ENCODE results near the gene TMCO4. TPM values are rescaled to one million over a fixed set of nuclear protein-coding genes. Genes with fewer than 3 reads are reported as not detected.
A peak's percentile ranks its signal among the peaks of the same experiment; 100 is the strongest.

The TMCO4 gene
- total RNA-seq, 1 experiment from 2014 or later = 19.7 TPM

GRCh38 chr1:19759740-19760089, 40.0 kb downstream of the TMCO4 start:
- Histone ChIP-seq H3K9ac (ENCODE audit: low read length) (no peak overlapping the region), H3F3A (ENCODE audit: low read length, unreplicated experiment) (no peaks in the 10 kb centered on the region), H4K20me1 (ENCODE audit: low read length) (no peaks in the 10 kb centered on the region), H3K36me3 (ENCODE audit: low read depth, low read length) (no peaks in the 10 kb centered on the region), H3K4me2 (ENCODE audit: low read length) (no peak overlapping the region), H3K9me2 (replicated peaks; ENCODE audit: low read length) (no peaks in the 10 kb centered on the region), H3K4me1 (ENCODE audit: insufficient read depth, low read length) (peaks cover 16% of the 10 kb centered on the region), H3K27me3 (ENCODE audit: low read length) (no peaks in the 10 kb centered on the region), H3K4me3 (ENCODE audit: low read length) (no peak overlapping the region), H3K9me3 (ENCODE audit: low read length) (no peaks in the 10 kb centered on the region), H3K27ac (ENCODE audit: low read length) (no peak overlapping the region), H2AFZ (ENCODE audit: low read length) (no peak overlapping the region), H3K79me2 (ENCODE audit: low read length) (no peaks in the 10 kb centered on the region)
- CTCF ChIA-PET = no interaction called here
- TF ChIP-seq EZH2 (IDR thresholded peaks at IDR 0.05; ENCODE audit: low read length, unreplicated experiment) (no peak), EZH2phosphoT487 (IDR thresholded peaks at IDR 0.05; ENCODE audit: borderline replicate concordance, low read length) (no peak), CTCF (conservative IDR thresholded peaks at IDR 0.05; ENCODE audit: low read depth, low read length) (no peak)
- DNase-seq = peak; percentile 46
- BruUV-seq (replicated peaks) = no TSS peak
- ATAC-seq = peak; percentile 23
- POLR2A ChIA-PET (ENCODE audit: unreplicated experiment) = interaction anchor here (0.5 kb wide), 1 partner anchor 21 kb away, joined by 7 read pairs; no protein-coding TSS in a partner anchor
- intact Hi-C loops (cut with micrococcal nuclease) = no loop called here

- no TSS peak for BruUV-seq (replicated peaks)
- ChIA-PET CTCF (no interaction called here), POLR2A (ENCODE audit: unreplicated experiment) (interaction anchor here (0.8 kb wide), 1 partner anchor 54 kb away, joined by 3 read pairs; no protein-coding TSS in a partner anchor)
- no peaks in the 10 kb centered on the region for H3K9me2 ChIP-seq (replicated peaks; ENCODE audit: low read length)
- no peak for TF ChIP-seq CTCF (conservative IDR thresholded peaks at IDR 0.05; ENCODE audit: low read depth, low read length)
- TF ChIP-seq EZH2 (IDR thresholded peaks at IDR 0.05; ENCODE audit: low read length, unreplicated experiment) = no peak
- TF ChIP-seq EZH2phosphoT487 (IDR thresholded peaks at IDR 0.05; ENCODE audit: borderline replicate concordance, low read length) = no peak
- H3K9ac ChIP-seq (ENCODE audit: low read length) = no peak overlapping the region
- no peaks in the 10 kb centered on the region for H3F3A ChIP-seq (ENCODE audit: low read length, unreplicated experiment)
- no peaks in the 10 kb centered on the region for H3K9me3 ChIP-seq (ENCODE audit: low read length)
- no peaks in the 10 kb centered on the region for H3K79me2 ChIP-seq (ENCODE audit: low read length)
- H3K27me3 ChIP-seq (ENCODE audit: low read length) = no peaks in the 10 kb centered on the region
- DNase-seq (peak; percentile 54), ATAC-seq (peak; percentile 54)
- no peaks in the 10 kb centered on the region for H3K36me3 ChIP-seq (ENCODE audit: low read depth, low read length)
- peak overlapping the region; percentile 15 for H3K27ac ChIP-seq (ENCODE audit: low read length)
- no peaks in the 10 kb centered on the region for H4K20me1 ChIP-seq (ENCODE audit: low read length)
- peaks cover 16% of the 10 kb centered on the region for H3K4me1 ChIP-seq (ENCODE audit: insufficient read depth, low read length)
- H3K4me2 ChIP-seq (ENCODE audit: low read length) = no peak overlapping the region
- no peak overlapping the region for H2AFZ ChIP-seq (ENCODE audit: low read length)
- intact Hi-C loops (cut with micrococcal nuclease) = no loop called here
- H3K4me3 ChIP-seq (ENCODE audit: low read length) = no peak overlapping the region
Measured at GRCh38 chr1:19758227-19758830, 41.4 kb downstream of the TMCO4 start.

- POLR2A ChIA-PET (ENCODE audit: unreplicated experiment) = interaction anchor here (0.8 kb wide), 1 partner anchor 53 kb away, joined by 3 read pairs; no protein-coding TSS in a partner anchor
- no peaks in the 10 kb centered on the region for H3K9me3 ChIP-seq (ENCODE audit: low read length)
- H3F3A ChIP-seq (ENCODE audit: low read length, unreplicated experiment) = no peaks in the 10 kb centered on the region
- H3K4me2 ChIP-seq (ENCODE audit: low read length) = 0 out of 2 replicates have a peak overlapping the region, but pooled peaks have one; percentile 0
- intact Hi-C loops (cut with micrococcal nuclease) = no loop called here
- H3K36me3 ChIP-seq (ENCODE audit: low read depth, low read length) = no peaks in the 10 kb centered on the region
- peak; percentile 39; the same call in 1 of the 2 replicates for ATAC-seq
- peaks cover 16% of the 10 kb centered on the region for H3K4me1 ChIP-seq (ENCODE audit: insufficient read depth, low read length)
- H3K27ac ChIP-seq (ENCODE audit: low read length) = peak overlapping the region; percentile 15
- BruUV-seq (replicated peaks) = no TSS peak
- DNase-seq = peak; percentile 61
- H3K4me3 ChIP-seq (ENCODE audit: low read length) = no peak overlapping the region
- no peaks in the 10 kb centered on the region for H3K27me3 ChIP-seq (ENCODE audit: low read length)
- no peaks in the 10 kb centered on the region for H4K20me1 ChIP-seq (ENCODE audit: low read length)
- CTCF ChIA-PET = no interaction called here
- H3K9me2 ChIP-seq (replicated peaks; ENCODE audit: low read length) = no peaks in the 10 kb centered on the region
- H3K9ac ChIP-seq (ENCODE audit: low read length) = no peak overlapping the region
- H3K79me2 ChIP-seq (ENCODE audit: low read length) = no peaks in the 10 kb centered on the region
- no peak overlapping the region for H2AFZ ChIP-seq (ENCODE audit: low read length)
- no peak for TF ChIP-seq CTCF (conservative IDR thresholded peaks at IDR 0.05; ENCODE audit: low read depth, low read length)
- no peak for TF ChIP-seq EZH2phosphoT487 (IDR thresholded peaks at IDR 0.05; ENCODE audit: borderline replicate concordance, low read length)
- no peak for TF ChIP-seq EZH2 (IDR thresholded peaks at IDR 0.05; ENCODE audit: low read length, unreplicated experiment)
Measured at GRCh38 chr1:19757641-19758040, 42.1 kb downstream of the TMCO4 start.
